ENCODE data around the gene PTPRB.

PTPRB gene

GRCh38 chr12:70637303-70638085 is at the start of gene PTPRB:
PTPRB (minus strand) TSS chr12:70637429; CDS start chr12:70637395, 34 bp downstream.
- DNase-seq (ENCODE audit: low read depth in 2 of 2, low spot score in 1 of 2), result no peak

DNA sequence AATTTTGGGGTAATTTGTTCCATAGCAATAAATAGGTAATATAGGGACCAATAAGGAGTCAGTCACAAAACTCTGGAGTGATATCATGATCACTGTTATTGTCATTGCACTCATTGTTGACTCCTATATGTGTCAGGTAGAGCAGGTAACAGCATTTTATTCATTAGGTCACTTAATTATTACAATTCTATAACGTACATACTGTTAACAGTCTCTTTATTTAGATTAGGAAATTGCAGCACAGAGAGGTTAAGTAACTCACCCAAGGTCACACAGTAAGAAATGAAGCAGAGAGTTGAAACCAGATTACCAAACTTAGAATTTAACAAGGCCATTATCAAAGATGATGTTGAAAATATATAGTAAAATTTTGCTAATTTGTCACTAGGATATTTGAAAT is 49.7 kb upstream of the PTPRB start:
- no peak for DNase-seq (ENCODE audit: low read depth in 2 of 2, low spot score in 1 of 2)

GRCh38 chr12:70686299-70686698 is 49.1 kb upstream of the PTPRB start:
- no peak for DNase-seq (ENCODE audit: low read depth in 2 of 2, low spot score in 1 of 2)

DNA sequence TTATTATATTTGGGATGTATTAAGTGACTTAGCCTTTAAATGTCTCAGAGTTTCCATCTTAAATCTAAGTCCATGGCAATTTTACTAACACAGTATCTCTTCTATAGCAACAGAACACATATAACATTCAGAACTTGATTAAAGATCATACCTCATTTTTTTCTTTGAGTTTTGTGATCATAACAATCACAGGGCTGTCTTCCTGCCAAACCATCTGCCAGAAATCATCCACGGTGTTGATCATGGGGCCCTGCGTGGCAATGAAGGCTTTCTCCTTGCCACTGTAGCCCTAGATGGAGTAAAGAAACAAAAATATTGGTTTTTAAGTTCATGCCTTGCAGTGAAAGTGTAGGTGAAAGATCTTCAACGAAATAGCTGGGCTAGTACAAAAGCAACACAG is 46.7 kb upstream of the PTPRB start:
- DNase-seq (ENCODE audit: low read depth in 2 of 2, low spot score in 1 of 2), result no peak

- DNase-seq (ENCODE audit: low read depth in 2 of 2, low spot score in 1 of 2), result no peak
Observed at GRCh38 chr12:70671698-70672097, 34.5 kb upstream of the PTPRB start.

DNA sequence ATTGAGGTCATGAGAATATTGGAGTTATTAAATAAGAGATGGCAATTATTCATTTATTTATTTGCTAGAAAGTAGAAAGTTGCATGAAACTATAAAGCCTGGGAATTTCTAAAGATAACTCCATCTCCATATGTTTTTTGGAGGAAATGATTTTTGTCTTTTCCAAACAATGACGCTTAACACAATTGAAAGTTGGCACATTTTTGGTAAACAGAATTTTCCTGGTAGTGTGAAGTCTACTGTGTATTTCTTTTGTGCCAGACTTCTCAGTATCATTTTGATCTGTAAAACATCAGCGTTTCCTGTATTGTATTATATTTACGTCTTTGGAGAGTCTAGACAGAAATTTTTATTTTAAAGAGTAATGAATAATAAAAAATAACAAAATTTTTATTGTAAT is 33.7 kb upstream of the PTPRB start:
- no peak for DNase-seq (ENCODE audit: low read depth in 2 of 2, low spot score in 1 of 2)

DNA sequence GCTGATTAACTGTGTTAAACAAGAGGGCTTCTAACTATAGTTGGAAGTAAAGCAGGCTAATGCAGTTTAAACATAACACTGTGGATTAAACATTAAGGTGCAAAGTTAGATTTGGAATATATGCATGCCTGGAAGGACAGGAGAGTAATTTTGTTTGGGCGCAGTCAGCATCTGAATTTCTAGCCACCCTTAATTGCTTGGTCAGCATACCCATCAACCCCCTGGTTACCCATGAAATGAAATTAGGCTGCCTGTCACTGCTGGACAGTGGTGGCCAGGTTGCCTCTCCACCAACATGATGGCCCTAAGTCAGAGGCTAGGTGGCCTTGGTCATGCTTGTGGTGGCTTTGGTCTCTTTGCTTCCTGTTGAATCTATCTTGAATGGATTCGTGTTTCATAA is 30.0 kb upstream of the PTPRB start:
- no peak for DNase-seq (ENCODE audit: low read depth in 2 of 2, low spot score in 1 of 2)

- no peak for DNase-seq (ENCODE audit: low read depth in 2 of 2, low spot score in 1 of 2)
Observed at GRCh38 chr12:70666364-70666763, 29.1 kb upstream of the PTPRB start.

- DNase-seq (ENCODE audit: low read depth in 2 of 2, low spot score in 1 of 2), result no peak
Observed at GRCh38 chr12:70664465-70664881, 27.2 kb upstream of the PTPRB start.

- no peak for DNase-seq (ENCODE audit: low read depth in 2 of 2, low spot score in 1 of 2)
Observed at GRCh38 chr12:70663838-70664237, 26.6 kb upstream of the PTPRB start.

- DNase-seq (ENCODE audit: low read depth in 2 of 2, low spot score in 1 of 2), result no peak
Observed at GRCh38 chr12:70661466-70662161, 24.4 kb upstream of the PTPRB start.

DNA sequence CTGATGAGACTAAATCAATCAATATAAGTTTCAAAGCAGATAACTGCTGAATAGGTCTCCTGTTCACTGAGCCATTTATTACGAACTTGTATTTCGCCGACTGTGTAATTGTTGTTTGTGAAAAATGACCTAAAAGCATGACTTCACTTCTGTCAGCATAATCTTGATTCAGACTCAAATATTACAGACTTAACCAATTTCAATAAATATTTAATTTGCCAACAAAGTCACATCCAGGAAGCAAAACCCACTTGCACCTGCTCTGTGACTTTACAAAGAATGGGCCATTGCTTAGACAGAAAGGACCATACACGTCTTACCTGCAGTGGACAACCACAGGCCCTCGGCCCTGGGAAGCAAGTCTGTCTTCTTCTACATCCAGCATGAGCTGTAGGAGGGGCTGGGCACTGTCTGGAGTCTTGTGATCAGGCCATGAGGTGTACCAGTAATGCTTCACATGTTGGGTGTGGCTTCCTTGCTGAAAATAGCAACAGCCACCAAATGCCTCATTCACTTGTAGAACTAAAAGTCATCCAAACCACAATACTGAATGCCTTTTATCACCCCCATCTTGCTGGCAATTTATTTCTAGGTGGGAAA is 23.5 kb upstream of the PTPRB start:
- DNase-seq (ENCODE audit: low read depth in 2 of 2, low spot score in 1 of 2), result no peak

DNA sequence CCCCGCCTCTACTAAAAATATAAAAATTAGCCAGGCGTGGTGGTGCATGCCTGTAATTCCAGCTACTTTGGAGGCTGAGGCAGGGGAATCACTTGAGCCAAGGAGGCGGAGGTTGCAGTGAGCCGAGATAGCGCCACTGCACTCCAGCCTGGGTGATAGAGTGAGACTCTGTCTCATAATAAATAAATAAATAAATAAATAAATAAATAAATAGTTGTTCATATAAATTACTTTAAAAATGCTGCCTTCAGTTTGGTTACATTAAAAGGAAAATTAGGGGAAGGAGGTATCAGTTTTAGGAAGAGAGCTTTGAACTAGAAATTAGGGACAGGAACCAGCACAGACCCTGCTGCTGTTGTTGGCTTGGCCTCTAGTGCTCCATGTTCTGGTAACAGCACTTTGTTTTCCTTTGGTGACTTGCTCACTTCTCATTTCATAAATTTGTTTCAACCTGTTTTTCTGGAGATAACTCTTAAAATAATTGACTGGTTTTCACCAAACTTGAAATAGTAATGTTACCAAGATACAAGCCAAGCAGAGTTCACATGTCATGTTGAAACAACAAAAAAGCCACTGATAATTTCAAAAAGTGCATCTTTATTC is 22.9 kb upstream of the PTPRB start:
- no peak for DNase-seq (ENCODE audit: low read depth in 2 of 2, low spot score in 1 of 2)

GRCh38 chr12:70659077-70659606 is 21.9 kb upstream of the PTPRB start:
- DNase-seq (ENCODE audit: low read depth in 2 of 2, low spot score in 1 of 2), result no peak

- DNase-seq (ENCODE audit: low read depth in 2 of 2, low spot score in 1 of 2), result no peak
Observed at GRCh38 chr12:70657616-70658286, 20.5 kb upstream of the PTPRB start.

GRCh38 chr12:70652451-70652850 is 15.2 kb upstream of the PTPRB start:
- no peak for DNase-seq (ENCODE audit: low read depth in 2 of 2, low spot score in 1 of 2)

- DNase-seq (ENCODE audit: low read depth in 2 of 2, low spot score in 1 of 2), result no peak
Observed at GRCh38 chr12:70648831-70649230, 11.6 kb upstream of the PTPRB start.

DNA sequence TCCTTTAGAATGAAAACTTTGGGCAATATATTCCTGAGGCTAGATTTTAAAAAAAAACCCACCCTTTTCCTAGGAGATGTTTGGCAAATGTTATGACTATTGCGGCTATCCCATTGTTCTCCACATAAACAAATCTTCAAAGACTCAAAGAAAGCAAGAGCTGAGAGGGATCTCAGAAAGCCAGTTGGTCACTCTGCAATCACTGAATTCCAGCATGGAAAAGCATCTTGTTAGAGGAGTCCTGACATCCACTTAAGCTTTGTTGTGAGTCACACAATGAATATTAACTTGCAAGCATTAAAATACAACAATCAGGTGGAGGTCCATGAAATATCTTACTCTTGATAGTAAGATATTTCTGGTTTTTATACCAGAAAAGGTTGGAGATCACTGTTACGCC is 11.0 kb upstream of the PTPRB start:
- no peak for DNase-seq (ENCODE audit: low read depth in 2 of 2, low spot score in 1 of 2)

DNA sequence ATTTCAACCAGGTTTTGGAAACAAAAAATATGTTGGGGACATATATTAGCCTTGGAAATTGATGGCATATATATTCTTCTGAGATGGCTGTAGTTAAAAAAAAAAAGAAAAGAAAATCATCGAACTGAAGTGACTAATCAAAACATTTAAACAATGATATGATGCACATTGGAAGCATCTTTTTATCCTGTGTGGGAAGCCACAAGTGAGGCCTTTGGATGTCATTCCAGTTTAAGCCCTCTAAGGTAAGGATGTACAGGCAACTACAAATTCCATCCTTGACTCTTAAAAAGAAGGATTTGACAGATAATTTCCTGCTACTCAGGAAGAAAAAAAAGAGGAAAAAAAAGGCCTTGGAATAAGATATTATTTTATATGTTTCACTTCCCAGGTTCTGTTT is 9.6 kb upstream of the PTPRB start:
- no peak for DNase-seq (ENCODE audit: low read depth in 2 of 2, low spot score in 1 of 2)

DNA sequence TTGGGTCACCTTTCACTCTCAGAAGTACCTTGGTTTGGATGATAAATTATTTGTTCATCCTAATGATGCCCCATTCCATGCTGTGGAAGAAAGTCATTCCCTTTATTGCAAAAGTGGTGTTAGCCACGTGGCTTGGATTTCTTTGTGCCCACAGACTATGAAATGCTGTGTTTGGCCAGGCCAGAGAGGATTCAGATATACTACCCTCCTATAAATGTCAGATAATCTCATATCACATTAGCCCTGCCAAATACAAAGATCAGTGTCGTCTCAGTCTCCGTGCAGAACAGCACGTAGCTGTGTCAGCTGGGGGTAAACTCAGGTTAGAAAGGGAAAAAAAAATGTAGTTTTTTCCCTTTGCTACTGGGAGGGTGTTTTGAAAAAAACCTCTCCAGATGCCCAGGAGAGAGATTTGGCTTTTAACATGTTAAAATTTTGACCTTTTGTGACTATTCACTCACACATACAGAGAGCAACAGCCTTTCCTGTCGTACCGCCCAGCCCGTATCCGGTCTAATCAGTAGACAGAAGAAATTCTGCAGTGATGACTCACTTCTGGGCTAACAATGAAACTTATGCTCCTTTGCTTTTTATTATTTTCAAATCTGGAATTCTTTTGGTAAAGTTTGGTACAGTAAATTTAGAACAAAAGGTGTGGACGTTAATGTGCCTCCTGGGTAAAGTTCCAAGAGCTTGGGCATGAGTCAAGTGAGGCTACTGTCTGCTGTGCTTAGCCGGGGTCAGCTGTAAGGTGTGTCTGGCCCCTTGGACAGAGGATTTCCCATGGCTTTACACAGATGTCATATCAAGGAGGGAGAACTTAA is 8.5 kb upstream of the PTPRB start:
- DNase-seq (ENCODE audit: low read depth in 2 of 2, low spot score in 1 of 2), result no peak
